K562 (cell line): ENCODE results near the gene ARHGAP26. TPM values are rescaled to one million over a fixed set of nuclear protein-coding genes. Genes with fewer than 3 reads are reported as not detected.

Experiments
- ATF3 ChIP-seq, 2 experiments: fragments of 450-650 bp in 1 of 2; sonication (generic) in 1 of 2; formaldehyde crosslinking in 1 of 2; IDR thresholded peaks in 1 of 2; conservative IDR thresholded peaks in 1 of 2; 2 replicates each; pipeline versions ENCODE4 v1.6.1 to v1.8.1; 2016 to 2023; ENCODE audit warnings: mild to moderate bottlenecking in 2 of 2, moderate library complexity in 2 of 2, inconsistent platforms in 1 of 2, missing genetic modification reagents in 1 of 2
- HDAC2 ChIP-seq: fragments of 450-650 bp; IDR thresholded peaks from 2 replicates; pipeline ENCODE4 v1.6.1; 2016; ENCODE audit warnings: mild to moderate bottlenecking
- HMBOX1 ChIP-seq: sonication (generic); IDR thresholded peaks from 2 replicates; pipeline ENCODE4 v1.6.1; 2016
- MCM7 ChIP-seq, 2 experiments: fragments of 450-650 bp; IDR thresholded peaks; 2 replicates each; pipeline ENCODE4 v1.6.1; 2016 to 2018
- POLR2A ChIP-seq: fragments of 450-650 bp; conservative IDR thresholded peaks from 2 replicates; pipeline ENCODE4 v1.6.1; 2016
- SP2 ChIP-seq: IDR thresholded peaks from 2 replicates; pipeline ENCODE4 v1.6.1; 2011; ENCODE audit warnings: mild to moderate bottlenecking, low read depth, low read length, moderate library complexity; ENCODE audit not compliant: poor library complexity, severe bottlenecking; ENCODE audit errors: extremely low read depth
- ZBTB12 ChIP-seq: fragments of 250-450 bp; sonication (Bioruptor Pico); IDR thresholded peaks from 2 replicates; pipeline ENCODE4 v1.4.0; 2020
- ZNF318 ChIP-seq, 2 experiments: fragments of 450-650 bp; IDR thresholded peaks; 2 replicates each; pipeline ENCODE4 v1.6.1; 2016; ENCODE audit warnings: mild to moderate bottlenecking in 2 of 2, borderline replicate concordance in 1 of 2, low read depth in 1 of 2, moderate library complexity in 1 of 2
- polyA plus RNA-seq, 8 experiments: library from polyadenylated mRNA; depleted of rRNA in 4 of 8; stranded (reverse) in 5 of 8; unstranded in 3 of 8; fragments of >200 nt; fragmentation: Nextera tagmentation in 2 of 8; fragmentation: Illumina TruSeq in 1 of 8; extraction: Ambion mirVana in 2 of 8; extraction: Trizol in 1 of 8; gene quantifications; 2 replicates each; pipeline versions ENCODE4 v1.2.1 to v1.2.3, GENCODE V29; 2011 to 2014; ENCODE audit warnings: inconsistent platforms in 1 of 8, missing spikeins in 1 of 8
- total RNA-seq, 7 experiments: library from RNA; depleted of rRNA in 6 of 7; stranded (reverse); fragments of >200 nt in 6 of 7; fragmentation: Illumina TruSeq in 2 of 7; extraction: Trizol in 2 of 7; gene quantifications; 2 replicates each; pipeline versions ENCODE4 v1.2.1 to v1.2.3, GENCODE V29; 2011 to 2021; ENCODE audit warnings: low replicate concordance in 1 of 7

Gene ARHGAP26
- total and polyA plus RNA-seq, 9 of the 15 experiments (the other 6 are each of a cell fraction or from before 2014, with no cell fraction given): 0.13 to 1.1 (median 0.55) TPM

GRCh38 chr5:142959683-142960657 is 189.8 kb downstream of the ARHGAP26 start (continued):
- no peak for TF ChIP-seq ZNF318 (IDR thresholded peaks at IDR 0.05; ENCODE audit: borderline replicate concordance in 1 of 2, low read depth in 1 of 2)
- 0 out of 2 replicates have a peak, but pooled peaks have one; percentile 24 for TF ChIP-seq ZBTB12
- peak; percentile 82 for TF ChIP-seq ATF3 (IDR thresholded peaks at IDR 0.05)
- TF ChIP-seq ATF3 (CRISPR knock-in tag; conservative IDR thresholded peaks at IDR 0.05): no peak
- TF ChIP-seq MCM7 (IDR thresholded peaks at IDR 0.05): no peak
- no peak for TF ChIP-seq SP2
- TF ChIP-seq POLR2A: no peak
- no peak for TF ChIP-seq HDAC2
- 0 out of 2 replicates have a peak, but pooled peaks have one; percentile 26 for TF ChIP-seq HMBOX1
